ENCODE measurements around the gene TEX11.
"Not testable (repeated sequence)": the region's sequence is repeated elsewhere in the genome, so short reads cannot be mapped to it uniquely, and the experiment has no call there.

TEX11 gene

DNA sequence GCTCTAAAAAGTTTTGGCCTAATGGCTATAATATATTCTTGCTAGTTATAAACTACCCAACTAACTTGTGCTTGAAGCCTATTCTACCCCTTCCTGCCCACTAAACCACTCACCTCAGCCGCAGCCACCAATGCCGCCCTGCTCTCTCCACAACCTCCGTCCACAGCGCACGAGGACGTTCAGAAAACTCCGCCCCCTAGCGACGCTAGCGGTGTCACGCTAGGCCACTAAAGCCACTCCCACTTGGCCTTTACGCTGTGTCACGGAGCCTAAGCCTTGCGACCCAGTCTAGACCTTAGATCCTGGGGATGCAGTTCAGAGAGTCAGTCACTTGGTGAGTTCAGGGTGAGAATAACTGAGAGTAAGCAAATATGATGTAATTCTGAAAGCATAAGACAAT lies at the start of gene TEX11:
TSS of gene TEX11 (minus strand) at position 171 of the 400 bp plus-strand sequence. CDS start 922 bp downstream, outside the sequence.
- DNase-seq (ENCODE audit: low spot score): no peak
- no peak for FAIRE-seq

DNA sequence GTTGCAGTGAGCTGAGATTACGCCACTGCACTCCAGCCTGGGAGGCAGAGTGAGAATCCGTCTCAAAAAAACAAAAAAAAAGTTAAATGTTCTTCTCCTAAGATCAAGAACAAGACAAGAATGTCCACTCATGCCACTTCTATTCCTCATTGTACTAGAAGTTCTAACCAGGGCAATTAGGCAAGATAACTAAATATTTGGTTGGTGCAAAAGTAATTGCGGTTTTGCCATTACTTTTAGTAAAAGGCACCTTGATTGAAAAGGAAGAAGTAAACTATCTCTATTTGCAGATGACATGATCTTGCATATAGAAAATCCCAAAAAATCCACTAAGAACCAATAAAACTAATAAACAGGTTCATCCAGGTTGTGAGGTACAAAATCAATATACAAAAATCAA lies 46.4 kb upstream of the TEX11 start:
- DNase-seq (ENCODE audit: low spot score) (no peak), FAIRE-seq (no peak)

DNA sequence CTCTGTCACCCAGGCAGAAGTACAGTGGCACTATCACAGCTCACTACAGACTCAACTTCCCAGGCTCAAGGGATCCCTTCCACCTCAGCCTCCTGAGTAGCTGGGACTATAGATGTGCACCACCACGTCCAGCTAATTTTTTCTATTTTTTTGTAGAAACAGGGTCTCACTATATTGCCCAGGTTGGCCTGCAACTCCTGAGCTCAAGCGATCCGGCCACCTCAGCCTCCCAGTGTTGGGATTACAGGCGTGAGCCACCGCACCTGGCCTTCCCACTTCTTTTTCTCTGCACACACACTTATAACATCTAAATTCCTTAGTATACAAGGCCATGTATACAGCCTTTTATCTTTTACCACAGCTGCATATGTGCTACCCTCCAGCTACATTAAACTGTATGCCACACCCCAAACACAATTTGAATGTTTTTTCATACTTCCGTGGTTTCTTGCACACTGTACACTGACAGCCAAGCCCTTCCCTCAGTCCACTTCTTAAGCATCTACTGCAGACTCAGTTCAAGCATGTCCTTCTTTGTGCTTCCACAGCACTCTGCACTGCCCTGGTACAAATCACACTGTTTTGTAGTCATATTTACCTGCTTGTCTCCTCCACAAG lies 15.9 kb upstream of the TEX11 start:
- DNase-seq (ENCODE audit: low spot score): no peak
- no peak for FAIRE-seq

DNA sequence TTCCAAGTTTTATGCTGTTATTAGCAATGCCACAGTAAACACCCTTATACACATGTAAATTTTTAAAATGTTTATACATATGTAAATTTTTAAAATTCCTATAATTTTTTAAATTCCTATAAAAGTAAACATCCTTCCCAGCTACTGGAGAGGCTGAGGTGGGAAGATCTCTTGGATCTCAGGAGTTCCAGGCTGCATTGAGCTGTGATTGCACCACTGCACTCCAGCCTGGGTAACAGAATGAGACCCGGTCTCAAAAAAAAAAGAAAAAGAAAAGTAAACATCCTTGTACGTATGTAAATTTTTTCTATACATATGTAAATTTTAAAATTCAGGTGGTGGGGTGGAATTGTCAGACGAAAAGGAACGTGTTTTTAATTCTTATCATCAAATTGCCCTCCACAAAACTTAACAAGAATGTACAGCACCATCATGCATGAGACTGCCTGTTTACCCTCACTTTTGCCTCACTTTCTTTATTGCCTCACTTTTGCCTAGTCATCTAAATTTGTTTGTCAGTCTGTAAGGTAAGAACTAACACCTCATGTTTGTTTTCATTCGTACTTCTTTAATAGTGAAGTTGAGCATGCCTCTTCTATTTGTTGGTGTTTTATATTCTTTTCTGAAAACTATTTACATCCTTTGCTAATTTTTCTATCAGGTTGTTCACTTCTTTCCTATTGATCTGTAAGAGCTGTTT lies 14.4 kb upstream of the TEX11 start:
- DNase-seq (ENCODE audit: low spot score) (no peak), FAIRE-seq (no peak)

DNA sequence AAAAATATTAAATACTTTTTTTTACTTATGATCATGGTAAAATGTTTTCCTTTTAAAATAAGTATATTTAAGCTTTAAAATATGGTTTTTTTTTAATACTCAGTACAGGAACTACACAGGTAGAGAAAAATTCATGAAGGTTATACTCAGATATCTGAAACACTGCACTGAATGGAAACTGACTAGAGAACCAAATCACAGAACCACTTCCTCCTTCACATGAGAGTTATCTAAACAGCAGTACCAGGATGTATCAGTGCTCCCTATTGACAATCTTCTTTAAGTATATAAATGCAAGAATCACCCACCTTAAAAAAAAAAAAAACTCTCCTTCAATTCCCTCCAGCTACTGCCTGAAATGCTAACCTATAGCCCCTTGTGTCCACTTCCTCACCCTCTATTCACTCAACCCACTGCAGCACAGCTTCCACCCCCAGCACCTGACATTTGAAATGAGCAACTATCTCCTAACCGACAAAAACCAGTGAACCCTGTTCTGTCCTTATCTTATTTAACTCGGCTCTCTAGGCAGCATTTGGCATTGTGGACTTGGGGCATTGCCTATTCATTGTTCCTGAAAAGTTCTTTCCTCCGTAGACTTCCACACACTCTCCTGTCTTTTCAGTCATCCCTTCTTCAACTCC lies 13.3 kb upstream of the TEX11 start:
- DNase-seq (ENCODE audit: low spot score) (no peak), FAIRE-seq (no peak)

DNA sequence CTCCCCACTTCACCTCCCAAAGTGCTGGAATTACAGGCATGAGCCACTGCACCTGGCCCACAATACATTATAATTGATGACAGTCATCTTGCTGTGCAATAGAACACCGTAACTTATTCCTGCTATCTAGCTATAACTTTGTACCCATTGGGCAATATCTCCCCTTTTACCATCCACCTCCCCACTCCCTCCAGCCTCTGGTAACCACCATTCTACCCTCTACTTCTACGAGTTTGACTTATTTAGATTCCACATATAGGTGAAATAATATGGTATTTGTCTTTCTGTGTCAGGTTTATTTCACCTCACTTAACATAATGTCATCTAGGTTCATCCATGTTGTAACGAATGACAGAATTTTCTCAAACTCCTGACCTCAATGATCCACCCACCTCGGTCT lies 8.2 kb upstream of the TEX11 start:
- FAIRE-seq: no peak

DNA sequence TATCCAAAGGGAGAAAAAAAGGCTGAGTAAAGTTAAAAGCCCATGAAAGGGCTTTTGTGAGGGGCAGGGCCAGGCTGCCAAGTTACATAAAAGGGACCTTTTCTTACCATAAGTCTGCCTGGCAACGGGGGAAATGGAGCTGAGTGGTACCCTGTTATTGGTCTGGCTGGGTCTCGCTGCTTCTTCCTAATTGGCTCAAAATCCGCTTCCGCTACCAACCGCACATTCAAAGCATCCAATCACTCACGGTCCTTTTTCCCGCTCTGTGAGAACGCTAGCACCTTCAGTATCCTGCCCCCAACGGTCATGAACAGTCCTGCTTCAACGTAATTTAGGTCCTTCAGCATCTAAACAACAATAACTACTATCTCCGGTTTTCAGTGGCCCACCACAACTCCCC lies 611 bp downstream of the TEX11 start:
- DNase-seq (ENCODE audit: low spot score) (no peak), FAIRE-seq (no peak)

More for the DNA sequence above, 8.2 kb upstream of the TEX11 start:
- DNase-seq (ENCODE audit: low spot score): no peak

DNA sequence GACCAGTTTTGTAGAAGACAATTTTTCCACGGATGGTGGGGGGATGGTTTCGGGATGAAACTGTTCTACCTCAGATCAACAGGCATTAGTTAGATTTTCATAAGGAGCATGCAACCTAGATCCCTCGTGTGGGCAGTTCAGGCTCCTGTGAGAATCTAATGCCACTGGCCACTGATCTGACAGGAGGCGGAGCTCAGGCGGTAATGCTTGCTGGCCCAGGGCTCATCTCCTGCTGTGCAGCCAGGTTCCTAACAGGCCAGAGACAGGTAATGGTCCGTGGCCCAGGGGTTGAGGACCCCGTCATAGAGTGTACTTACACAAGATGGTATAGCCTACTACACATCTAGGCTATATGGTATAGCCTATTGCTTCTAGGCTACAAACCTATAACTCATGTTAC lies 7.0 kb downstream of the TEX11 start:
- DNase-seq (ENCODE audit: low spot score) (no peak), FAIRE-seq (no peak)

DNA sequence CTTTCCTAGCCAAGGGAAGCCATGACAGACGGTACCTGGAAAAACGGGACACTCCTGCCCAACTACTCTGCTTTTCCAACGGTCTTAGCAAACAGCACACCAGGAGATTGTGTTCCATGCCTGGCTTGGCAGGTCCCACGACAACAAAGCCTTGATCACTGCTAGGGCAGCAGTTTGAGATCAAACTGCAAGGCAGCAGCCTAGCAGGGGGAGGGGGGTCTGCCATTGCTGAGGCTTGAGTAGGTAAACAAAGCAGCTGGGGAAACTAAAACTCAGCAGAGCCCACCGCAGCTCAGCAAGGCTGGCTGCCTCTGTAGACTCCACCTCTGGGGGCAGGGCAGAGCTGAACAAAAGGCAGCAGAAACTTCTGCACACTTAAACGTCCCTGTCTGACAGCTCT lies 18.1 kb downstream of the TEX11 start:
- DNase-seq (ENCODE audit: low spot score); FAIRE-seq: not testable (repeated sequence)

DNA sequence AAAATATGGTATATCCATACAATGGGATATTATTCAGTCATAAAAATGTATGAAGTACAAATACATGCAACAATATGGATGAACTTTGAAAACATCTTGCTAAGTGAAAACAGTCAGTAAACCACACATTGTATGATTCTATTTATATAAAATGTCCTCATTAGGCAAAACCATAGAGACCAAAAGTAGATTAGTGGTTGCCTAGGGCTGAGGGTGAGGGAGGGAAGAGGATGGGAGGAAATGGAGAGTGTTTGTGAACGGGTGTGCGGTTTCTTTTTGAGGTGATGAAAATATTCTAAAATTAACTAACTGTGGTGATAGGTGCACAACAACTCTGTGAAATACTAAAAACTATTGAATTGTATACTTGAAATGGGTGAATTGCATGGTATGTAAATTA lies 29.6 kb downstream of the TEX11 start:
- DNase-seq (ENCODE audit: low spot score) (no peak), FAIRE-seq (no peak)

DNA sequence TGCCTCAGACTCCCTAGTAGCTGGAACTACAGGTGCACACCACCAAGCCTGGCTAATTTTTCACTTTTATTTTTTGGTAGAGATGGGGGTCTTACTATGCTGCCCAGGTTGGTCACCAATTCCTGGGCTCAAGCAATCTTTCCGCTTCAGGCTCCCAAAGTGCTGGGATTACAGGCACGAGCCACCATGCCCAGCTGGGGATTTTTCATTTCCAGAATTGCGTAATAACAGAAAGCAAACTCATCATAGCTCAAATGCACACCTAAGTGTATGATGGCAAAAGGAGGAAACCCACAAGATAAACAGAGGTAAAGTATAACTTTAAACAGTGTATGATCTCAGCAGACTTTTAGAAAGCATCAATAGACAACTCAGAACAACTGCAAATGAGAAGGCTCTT lies 56.2 kb downstream of the TEX11 start:
- FAIRE-seq: no peak
- DNase-seq (ENCODE audit: low spot score): no peak

DNA sequence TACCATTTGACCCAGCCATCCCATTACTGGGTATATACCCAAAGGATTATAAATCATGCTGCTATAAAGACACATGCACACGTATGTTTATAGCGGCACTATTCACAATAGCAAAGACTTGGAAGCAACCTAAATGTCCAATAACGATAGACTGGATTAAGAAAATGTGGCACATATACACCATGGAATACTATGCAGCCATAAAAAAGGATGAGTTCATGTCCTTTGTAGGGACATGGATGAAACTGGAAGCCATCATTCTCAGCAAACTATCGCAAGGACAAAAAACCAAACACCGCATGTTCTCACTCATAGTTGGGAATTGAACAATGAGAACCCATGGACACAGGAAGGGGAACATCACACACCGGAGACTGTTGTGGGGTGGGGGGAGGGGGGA lies 64.4 kb downstream of the TEX11 start:
- FAIRE-seq; DNase-seq (ENCODE audit: low spot score): not testable (repeated sequence)

DNA sequence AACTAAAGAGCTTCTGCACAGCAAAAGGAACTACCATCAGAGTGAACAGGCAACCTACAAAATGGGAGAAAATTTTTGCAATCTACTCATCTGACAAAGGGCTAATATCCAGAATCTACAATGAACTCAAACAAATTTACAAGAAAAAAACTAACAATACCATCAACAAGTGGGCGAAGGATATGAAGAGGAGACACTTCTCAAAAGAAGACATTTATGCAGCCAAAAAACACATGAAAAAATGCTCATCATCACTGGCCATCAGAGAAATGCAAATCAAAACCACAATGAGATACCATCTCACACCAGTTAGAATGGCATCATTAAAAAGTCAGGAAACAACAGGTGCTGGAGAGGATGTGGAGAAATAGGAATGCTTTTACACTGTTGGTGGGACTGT lies 64.9 kb downstream of the TEX11 start:
- FAIRE-seq; DNase-seq (ENCODE audit: low spot score): not testable (repeated sequence)

DNA sequence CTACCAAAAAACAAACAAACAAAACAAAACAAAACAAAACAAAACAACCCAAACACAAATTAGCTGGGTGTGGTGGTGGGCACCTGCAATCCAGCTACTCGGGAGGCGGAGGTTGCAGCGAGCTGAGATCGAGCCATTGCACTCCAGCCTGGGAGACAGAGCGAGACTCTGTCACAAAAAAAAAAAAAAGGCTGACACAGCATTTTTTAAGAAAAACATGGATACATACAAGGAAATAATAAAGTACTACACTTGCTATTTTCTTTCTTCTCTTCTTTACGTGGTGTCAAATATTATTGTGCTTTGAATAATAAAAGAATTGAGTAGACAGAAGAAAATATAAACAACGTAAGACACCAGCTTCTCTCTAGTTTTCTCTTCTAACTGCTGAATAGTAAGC lies 73.9 kb downstream of the TEX11 start:
- FAIRE-seq: no peak

DNA sequence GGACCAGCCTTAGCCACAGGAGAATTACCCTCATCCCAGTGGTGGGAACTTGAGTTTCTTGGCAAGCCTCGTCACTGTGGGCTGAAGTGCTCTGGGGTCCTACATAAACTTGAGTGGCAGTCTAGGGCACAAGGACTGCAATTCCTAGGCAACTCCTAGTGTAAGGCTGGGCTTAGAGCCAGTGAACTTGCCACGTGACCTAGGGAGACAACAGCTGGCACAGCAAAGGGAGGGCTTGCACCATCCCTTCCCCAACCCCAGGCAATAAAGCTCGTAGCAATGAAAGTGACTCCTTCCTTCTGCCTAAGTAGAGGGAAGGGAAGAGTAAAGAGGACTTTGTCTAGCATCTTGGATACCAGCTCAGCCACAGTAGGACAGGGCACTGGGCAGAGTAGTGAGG lies 81.8 kb downstream of the TEX11 start:
- no peak for FAIRE-seq
- no peak for DNase-seq (ENCODE audit: low spot score)

More for the DNA sequence above, 73.9 kb downstream of the TEX11 start:
- no peak for DNase-seq (ENCODE audit: low spot score)

DNA sequence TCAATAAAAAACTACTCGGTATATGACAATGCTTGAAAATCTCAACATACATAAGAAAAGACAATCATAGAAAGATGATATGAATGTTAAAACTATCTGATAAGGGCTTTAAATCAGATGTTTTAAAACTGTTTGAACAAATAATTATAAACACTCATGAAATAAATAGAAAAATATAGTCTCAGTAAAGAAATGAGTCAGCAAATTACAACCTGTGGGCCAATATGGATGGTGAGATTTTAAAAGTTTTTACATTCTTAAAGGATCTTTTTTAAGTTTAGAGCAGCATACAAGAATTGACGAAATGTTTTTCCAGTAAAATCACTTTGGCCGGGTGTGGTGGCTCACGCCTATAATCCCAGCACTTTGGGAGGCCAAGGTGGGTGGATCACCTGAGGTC lies 83.1 kb downstream of the TEX11 start:
- DNase-seq (ENCODE audit: low spot score) (no peak), FAIRE-seq (no peak)

DNA sequence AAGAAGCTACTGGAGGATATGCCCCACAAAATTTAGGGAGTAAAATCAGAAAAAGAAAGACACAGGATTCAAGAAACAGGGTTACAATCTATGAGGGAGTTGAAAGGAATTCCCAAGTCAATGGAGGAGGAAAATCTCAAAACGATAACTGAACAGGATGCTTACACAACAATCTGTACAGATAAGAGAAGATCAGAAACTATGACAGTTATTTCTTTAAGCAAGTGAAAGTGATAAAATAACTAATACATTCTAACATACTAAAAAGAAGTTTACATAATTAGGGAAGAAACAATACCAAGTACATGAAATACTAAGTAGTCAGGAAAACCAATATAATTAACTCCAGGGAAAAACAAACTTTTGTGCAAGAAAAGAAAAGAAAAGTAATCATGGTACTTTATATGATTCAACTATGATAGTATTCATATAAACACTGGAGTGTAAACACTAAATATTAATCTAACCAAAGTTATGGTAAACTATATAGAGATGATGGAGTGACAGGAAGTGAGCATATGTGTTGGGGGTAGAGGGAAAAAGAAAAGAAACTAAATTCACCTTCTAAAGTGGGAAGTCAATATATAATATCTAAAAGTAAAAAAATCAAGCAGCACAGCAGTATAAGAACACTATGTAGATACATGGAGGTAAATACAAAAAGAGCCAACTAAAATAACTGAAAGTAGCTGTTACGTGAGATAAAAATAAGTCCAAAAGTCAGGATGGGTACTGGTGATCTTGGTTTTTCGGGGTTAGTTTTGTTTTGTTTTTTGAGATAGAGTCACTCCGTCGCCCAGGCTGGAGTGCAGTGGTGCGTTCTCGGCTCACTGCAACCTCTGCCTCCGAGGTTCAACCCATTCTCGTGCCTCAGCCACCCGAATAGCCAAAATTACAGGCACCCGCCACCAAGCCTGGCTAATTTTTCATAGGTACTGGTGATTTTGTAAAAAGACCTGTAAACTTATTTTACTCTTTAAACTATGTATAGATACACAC lies 99.3 kb downstream of the TEX11 start:
- no peak for FAIRE-seq

DNA sequence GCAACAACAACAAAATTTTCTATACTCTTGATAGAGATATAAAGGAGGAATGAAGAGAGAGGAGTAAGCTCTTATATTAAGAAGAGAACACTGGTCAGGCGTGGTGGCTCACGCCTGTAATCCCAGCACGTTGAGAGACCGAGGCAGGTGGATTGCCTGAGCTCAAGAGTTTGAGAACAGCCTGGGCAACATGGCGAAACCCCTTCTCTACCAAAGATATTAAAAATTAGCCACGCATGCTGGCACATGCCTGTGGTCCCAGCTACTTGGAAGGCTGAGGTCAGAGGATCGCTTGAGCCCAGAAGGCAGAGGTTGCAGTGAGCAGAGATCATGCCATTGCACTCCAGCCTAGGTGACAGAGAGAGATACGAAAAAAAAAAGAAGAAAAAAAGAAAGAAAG lies 102.4 kb downstream of the TEX11 start:
- no peak for FAIRE-seq
- no peak for DNase-seq (ENCODE audit: low spot score)

More for the DNA sequence above, 99.3 kb downstream of the TEX11 start:
- no peak for DNase-seq (ENCODE audit: low spot score)

DNA sequence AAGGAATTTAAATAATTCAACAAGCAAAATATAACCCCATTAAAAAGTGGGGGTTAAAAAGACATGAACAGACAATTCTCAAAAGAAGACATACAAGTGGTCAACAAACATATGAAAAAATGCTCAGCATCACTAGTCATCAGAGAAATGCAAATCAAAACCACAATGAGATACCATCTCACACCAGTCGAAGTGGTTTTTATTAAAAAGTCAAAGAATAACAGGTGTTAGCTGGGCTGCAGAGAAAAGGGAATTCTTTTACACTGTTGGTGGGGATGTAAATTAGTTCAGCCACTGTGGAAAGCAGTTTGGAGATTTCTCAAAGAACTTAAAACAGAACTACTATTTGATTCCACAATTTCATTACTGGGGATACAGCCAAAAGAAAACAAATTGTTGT lies 111.8 kb downstream of the TEX11 start:
- not testable (repeated sequence) for DNase-seq (ENCODE audit: low spot score); FAIRE-seq

DNA sequence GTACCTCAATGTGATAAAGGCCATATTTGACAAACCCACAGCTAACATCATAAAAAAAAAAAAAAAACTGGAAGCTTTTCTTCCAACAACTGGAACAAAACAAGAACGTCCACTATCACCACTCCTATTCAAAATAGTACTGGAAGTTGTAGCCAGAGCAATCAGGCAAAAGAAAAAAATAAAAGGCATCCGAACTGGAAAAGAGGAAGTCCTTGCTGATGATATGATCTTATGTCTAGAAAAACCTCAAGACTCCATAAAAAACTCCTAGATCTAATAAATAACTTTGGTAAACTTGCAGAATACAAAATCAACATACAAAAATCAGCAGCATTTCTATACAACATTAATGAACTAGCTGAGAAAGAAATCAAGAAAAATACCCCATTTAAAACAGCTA lies 134.3 kb downstream of the TEX11 start:
- no peak for FAIRE-seq
- DNase-seq (ENCODE audit: low spot score): no peak

DNA sequence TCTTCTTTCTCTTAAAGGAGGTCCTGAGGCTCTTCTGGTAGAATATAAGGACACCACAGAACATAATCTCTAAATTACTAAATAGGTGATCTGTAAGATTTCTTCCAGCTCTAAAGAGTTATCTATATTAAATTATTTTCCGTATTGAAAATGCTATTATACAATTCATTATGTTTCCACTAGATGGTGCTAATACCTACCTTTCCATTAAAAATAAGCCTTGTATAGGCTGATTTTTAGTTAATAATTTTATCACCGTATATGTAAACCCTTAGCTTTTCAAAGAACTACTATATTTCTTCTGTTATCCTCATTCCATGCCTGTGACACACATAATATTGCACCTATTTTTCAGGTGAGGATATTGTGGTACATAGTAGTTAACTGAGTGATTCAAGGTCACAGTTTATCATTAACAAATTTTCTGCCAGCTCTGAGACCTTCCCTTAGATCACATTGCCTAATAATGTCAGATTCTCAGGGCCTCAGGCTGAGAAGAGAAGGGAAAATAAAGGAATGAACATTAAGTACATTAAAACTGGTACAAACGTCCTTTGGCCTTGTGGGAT lies 138.8 kb downstream of the TEX11 start:
- peak; percentile 3 for DNase-seq (ENCODE audit: low spot score)

More for the DNA sequence above, 138.8 kb downstream of the TEX11 start:
- FAIRE-seq: peak; percentile 69
